GM21825 (cell line): ENCODE data around the gene BMAL1.
"Not testable (repeated sequence)": the region's sequence is repeated elsewhere in the genome, so short reads cannot be mapped to it uniquely, and the experiment has no call there.

ENCODE experiments used
- ATAC-seq: cut with Tn5 transposase; IDR thresholded peaks from one replicate; pipeline ENCODE4 v1.9.1; 2021; ENCODE audit warnings: mild to moderate bottlenecking, moderate library complexity; ENCODE audit not compliant: unreplicated experiment

The BMAL1 gene

DNA sequence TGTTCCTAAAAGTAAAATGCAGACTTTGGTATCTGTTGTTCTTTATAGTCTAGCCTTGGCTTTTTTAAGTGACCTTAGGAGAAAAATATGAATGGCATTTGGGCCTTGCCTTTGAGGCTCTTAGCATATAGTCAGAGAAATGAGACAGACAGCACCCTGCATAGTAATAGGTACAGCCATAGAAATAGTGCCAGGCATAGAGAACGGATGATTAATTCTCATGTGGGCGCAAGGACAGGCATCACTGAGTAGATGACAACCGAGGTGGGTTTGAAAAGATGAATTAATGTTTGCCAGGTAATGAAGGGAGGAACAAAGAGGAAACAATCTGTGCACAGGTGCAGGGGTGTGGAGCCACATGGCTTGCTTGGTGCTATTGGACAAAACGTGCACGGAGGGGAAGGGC is 90.5 kb downstream of the BMAL1 start:
- no peak for ATAC-seq

GRCh38 chr11:13373216-13373615 is 95.6 kb downstream of the BMAL1 start:
- no peak for ATAC-seq

- no peak for ATAC-seq
Measured at GRCh38 chr11:13375798-13376197, 98.2 kb downstream of the BMAL1 start.

DNA sequence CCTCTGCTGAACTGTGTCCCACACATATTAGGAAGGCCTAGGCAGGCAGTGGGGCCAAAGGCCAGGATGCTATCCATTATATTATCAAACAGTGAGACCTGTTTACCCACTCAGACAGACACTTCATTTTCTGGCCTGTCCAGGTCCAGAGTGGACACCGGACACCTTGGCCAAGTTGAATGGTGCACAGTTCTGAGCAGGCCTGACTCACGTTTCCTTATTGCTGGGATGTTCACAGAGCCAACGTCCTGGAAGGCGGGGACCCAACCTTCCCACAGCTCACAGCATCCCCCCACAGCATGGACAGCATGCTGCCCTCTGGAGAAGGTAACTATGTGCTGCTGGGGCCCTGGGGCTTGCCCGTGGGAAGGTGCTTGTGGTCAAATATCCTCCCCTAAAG is 98.8 kb downstream of the BMAL1 start:
- ATAC-seq, result no peak

DNA sequence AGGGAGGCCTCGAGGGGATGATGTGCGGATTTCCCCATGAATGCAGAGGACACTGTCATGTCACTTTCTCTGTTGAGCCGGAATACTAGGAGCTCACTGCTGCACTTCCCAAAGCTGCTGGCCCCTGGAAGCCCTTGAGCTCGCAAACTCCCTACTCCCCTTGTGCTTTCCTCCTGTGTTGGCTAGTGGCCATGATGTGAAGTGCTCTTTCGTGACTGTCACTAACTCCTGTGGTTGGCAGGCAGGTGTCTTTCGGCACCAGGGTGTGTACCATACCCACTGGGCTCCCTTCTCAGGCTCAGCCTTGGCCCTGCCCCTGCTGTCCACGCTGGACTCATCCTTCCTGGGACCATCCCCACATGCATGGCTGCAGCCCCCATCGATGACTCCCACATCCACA is 99.2 kb downstream of the BMAL1 start:
- ATAC-seq, result no peak

- ATAC-seq, result no peak
Measured at GRCh38 chr11:13378316-13378715, 100.7 kb downstream of the BMAL1 start.

DNA sequence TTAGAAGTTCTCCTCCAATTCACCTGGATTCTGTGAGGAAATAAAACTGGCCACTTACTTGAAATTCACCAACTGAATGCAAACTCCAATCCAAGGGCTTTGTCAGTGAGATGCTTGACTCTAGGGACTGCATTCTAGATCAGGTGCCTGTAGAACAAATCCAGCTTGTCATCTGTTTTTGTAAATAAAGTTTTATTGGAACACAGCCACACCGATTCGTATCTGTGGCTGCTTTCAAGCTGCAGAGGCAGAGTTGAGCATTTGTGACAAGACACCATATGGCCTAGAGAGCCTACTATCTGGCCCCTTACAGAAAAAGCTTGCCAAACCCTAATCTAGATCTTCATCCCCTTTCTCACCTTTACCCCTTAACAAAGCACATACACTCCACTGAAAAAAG is 103.1 kb downstream of the BMAL1 start:
- no peak for ATAC-seq

- ATAC-seq, result no peak
Measured at GRCh38 chr11:13382751-13383150, 105.2 kb downstream of the BMAL1 start.

GRCh38 chr11:13384908-13385640 is 107.5 kb downstream of the BMAL1 start:
- no peak for ATAC-seq

GRCh38 chr11:13386567-13386966 is 109.0 kb downstream of the BMAL1 start:
- no peak for ATAC-seq

GRCh38 chr11:13388741-13389140 is 111.2 kb downstream of the BMAL1 start:
- ATAC-seq, result no peak

- no peak for ATAC-seq
Measured at GRCh38 chr11:13391217-13391616, 113.6 kb downstream of the BMAL1 start.

DNA sequence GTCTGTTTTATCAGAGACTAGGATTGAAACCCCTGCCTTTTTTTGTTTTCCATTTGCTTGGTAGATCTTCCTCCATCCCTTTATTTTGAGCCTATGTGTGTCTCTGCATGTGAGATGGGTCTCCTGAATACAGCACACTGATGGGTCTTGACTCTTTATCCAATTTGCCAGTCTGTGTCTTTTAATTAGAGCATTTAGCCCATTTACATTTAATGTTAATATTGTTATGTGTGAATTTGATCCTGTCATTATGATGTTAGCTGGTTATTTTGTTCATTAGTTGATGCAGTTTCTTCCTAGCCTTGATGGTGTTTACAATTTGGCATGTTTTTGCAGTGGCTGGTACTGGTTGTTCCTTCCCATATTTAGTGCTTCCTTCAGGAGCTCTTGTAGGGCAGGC is 120.7 kb downstream of the BMAL1 start:
- ATAC-seq, result not testable (repeated sequence)

- no peak for ATAC-seq
Measured at GRCh38 chr11:13405220-13405619, 127.6 kb downstream of the BMAL1 start.

GRCh38 chr11:13415201-13415600 is 137.6 kb downstream of the BMAL1 start:
- ATAC-seq, result no peak

GRCh38 chr11:13421561-13421960 is 144.0 kb downstream of the BMAL1 start:
- ATAC-seq, result no peak

GRCh38 chr11:13423372-13423771 is 145.8 kb downstream of the BMAL1 start:
- no peak for ATAC-seq

DNA sequence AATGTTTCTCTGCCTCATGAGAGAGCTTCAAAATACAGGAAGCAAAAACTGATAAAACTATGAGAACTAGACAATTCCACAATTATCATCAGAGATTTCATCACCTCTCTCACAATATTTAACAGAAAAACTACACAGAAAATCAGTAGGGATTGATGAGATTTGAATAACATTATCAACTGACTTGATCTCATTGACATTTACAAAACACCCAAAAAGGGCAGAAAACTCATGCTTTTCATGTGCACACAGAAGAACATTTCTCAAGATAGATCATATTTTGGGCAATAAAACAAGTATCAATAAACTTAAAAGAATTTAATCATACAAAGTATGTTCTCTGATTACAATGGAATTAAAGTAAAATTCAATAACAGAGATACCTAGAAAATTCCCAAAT is 149.8 kb downstream of the BMAL1 start:
- ATAC-seq, result no peak

DNA sequence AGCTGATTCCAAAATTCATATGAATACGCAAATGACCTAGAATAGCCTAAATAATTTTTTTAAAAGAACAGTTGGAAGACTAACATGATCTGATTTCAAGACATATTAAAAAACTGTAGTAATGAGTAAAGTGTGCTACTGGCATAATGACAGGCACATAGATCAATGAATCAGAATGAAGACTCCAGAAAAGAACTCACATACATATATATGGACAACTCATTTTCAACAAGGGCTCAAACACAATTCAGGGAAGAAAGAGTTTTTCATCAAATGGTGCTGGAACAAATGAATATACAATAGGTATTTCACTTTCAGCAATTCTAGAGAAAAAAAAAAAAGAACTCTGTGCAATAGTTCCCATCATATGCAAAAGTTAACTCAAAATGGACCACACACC is 151.7 kb downstream of the BMAL1 start:
- ATAC-seq, result no peak

DNA sequence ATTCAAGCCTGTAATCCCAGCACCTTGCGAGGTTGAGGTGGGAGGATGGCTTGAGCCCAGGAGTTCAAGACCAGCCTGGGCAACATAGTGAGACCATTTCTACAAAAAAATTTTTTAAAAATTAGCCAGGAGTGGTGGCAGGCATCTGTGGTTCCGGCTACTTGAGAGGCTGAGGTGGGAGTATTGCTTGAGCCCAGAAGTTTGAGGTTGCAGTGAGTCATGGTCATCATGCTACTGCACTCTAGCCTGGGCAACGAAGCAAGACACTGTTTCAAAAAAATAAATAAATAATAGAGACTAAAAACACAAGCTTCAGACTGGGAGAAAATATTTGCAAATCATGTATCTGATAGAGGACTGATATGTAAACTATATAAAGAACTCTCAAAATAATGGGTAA is 152.2 kb downstream of the BMAL1 start:
- ATAC-seq, result no peak

- ATAC-seq, result no peak
Measured at GRCh38 chr11:13433437-13433836, 155.8 kb downstream of the BMAL1 start.

- no peak for ATAC-seq
Measured at GRCh38 chr11:13434247-13435205, 156.9 kb downstream of the BMAL1 start.
